Karpas-422 (cell line): ENCODE measurements around the gene XRCC5. TPM values are rescaled to one million over a fixed set of nuclear protein-coding genes. Genes with fewer than 3 reads are reported as not detected.

Source experiments
- DNase-seq: peaks from one replicate; pipeline ENCODE4 v3.0.0-alpha.2; 2015
- H2AFZ ChIP-seq: fragments of 200-600 bp; sonication (generic); 2 replicates; pipeline ENCODE4 v1.6.1; 2014; ENCODE audit warnings: antibody characterized with exemption, low read length, mixed read lengths
- H3K27ac ChIP-seq: fragments of 200-600 bp; sonication (generic); 2 replicates; pipeline ENCODE4 v1.5.1; 2014; ENCODE audit warnings: mild to moderate bottlenecking, low read length, moderate library complexity
- H3K27me3 ChIP-seq: fragments of 200-600 bp; sonication (generic); 2 replicates; pipeline ENCODE4 v1.6.1; 2014; ENCODE audit warnings: low read length, mixed read lengths
- H3K36me3 ChIP-seq: fragments of 200-600 bp; sonication (generic); 2 replicates; pipeline ENCODE4 v1.6.1; 2014; ENCODE audit warnings: low read length, mixed read lengths; ENCODE audit not compliant: insufficient read depth
- H3K4me1 ChIP-seq: fragments of 200-600 bp; sonication (generic); 2 replicates; pipeline ENCODE4 v1.6.1; 2014; ENCODE audit warnings: mild to moderate bottlenecking, low read length, mixed read lengths
- H3K4me2 ChIP-seq: fragments of 200-600 bp; sonication (generic); 2 replicates; pipeline ENCODE4 v1.6.1; 2014; ENCODE audit warnings: low read length, low read depth, mild to moderate bottlenecking; ENCODE audit not compliant: poor library complexity, severe bottlenecking
- H3K4me3 ChIP-seq: fragments of 200-600 bp; sonication (generic); 2 replicates; pipeline ENCODE4 v1.5.1; 2014; ENCODE audit warnings: mild to moderate bottlenecking, antibody characterized with exemption, low read length, mixed read lengths
- H3K79me2 ChIP-seq: fragments of 200-600 bp; sonication (generic); 2 replicates; pipeline ENCODE4 v1.6.1; 2014; ENCODE audit warnings: mild to moderate bottlenecking, low read length, mixed read lengths
- H3K9ac ChIP-seq: fragments of 200-600 bp; sonication (generic); 2 replicates; pipeline ENCODE4 v1.6.0; 2014; ENCODE audit warnings: low read length
- H3K9me2 ChIP-seq: fragments of 200-600 bp; sonication (generic), shearing (Covaris generic); replicated peaks from 2 replicates; pipeline ENCODE4 v1.6.0; 2014; ENCODE audit warnings: mild to moderate bottlenecking, low read length, moderate library complexity; ENCODE audit not compliant: insufficient read depth
- H3K9me3 ChIP-seq: fragments of 300-700, 200-600 bp; sonication (generic); 2 replicates; pipeline ENCODE4 v1.6.1; 2014; ENCODE audit warnings: low read length, mixed read lengths
- H4K20me1 ChIP-seq: fragments of 200-600 bp; sonication (generic); 2 replicates; pipeline ENCODE4 v1.6.1; 2014; ENCODE audit warnings: mild to moderate bottlenecking, antibody characterized with exemption, low read length, low read depth; ENCODE audit not compliant: insufficient read depth
- total RNA-seq: library from RNA; depleted of rRNA; stranded (reverse); fragments of >200 nt; shearing (Covaris generic); gene quantifications from 2 replicates; pipeline ENCODE4 v1.2.3, GENCODE V29; 2014; ENCODE audit warnings: low replicate concordance

XRCC5 gene
- total RNA-seq, 1 experiment from 2014 or later = 107 TPM

DNA sequence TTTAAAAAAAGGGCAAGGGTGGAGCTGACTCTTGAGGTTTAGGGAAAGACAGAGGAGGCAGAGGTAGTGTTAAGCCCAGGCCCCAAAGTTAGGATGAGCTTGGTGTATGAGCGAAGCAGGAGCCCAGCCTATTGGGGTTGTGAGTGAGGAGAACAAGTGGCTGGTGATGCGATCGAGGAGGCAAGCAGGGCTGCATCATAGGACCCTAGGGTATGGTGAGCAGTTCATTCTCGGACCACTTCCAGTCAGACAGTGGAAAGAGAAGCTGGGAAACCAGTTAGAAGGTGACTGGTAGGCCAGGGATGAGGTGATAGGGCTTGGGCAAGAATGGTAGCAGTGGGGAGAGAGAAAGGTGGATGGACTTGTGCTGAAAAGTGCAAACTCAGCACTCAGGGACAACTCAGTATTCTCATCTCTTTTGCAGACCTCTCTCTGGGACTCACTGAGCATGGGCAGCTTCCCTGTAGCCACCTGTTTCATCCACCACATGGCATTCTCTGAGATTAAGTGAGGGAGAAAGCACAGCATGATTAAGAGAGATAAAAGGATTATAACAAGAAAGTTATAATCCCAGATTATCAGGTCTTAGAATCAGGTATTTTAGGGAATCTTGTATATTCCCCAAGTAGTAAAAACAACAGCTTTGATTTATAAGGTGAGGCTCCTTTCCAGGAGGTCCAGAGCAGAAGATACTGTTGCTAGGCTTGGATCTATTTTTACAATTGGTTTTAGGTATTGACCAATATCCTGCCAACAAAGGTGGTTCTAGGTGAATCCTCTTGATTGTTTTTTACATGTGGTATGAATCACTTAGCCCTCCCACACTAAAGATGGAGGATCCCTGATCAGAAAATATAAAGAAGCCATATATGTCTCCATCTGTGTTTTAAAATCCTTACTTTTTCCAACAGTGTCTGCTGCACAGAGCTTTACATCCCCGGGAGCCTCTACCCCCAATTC lies 38.3 kb downstream of the XRCC5 start:
- Histone ChIP-seq H3K9ac (no peak overlapping the region), H3K4me2 (no peak overlapping the region), H3K4me1 (no peaks in the 10 kb centered on the region), H3K27me3 (no peaks in the 10 kb centered on the region), H3K4me3 (no peak overlapping the region), H3K9me2 (no peaks in the 10 kb centered on the region), H3K36me3 (peaks cover 85% of the 10 kb centered on the region), H4K20me1 (peaks cover 17% of the 10 kb centered on the region; the same call in 1 of the 2 replicates), H3K79me2 (peaks cover 91% of the 10 kb centered on the region), H3K27ac (no peak overlapping the region), H2AFZ (no peak overlapping the region), H3K9me3 (no peaks in the 10 kb centered on the region)
- no peak for DNase-seq

- no peaks in the 10 kb centered on the region for H3K27me3 ChIP-seq
- H3K4me3 ChIP-seq = no peak overlapping the region
- H3K4me2 ChIP-seq = no peak overlapping the region
- H3K27ac ChIP-seq = no peak overlapping the region
- H2AFZ ChIP-seq = no peak overlapping the region
- peaks cover 17% of the 10 kb centered on the region; the same call in 1 of the 2 replicates for H4K20me1 ChIP-seq
- H3K9ac ChIP-seq = no peak overlapping the region
- no peaks in the 10 kb centered on the region for H3K9me2 ChIP-seq
- DNase-seq = no peak
- H3K36me3 ChIP-seq = peaks cover 86% of the 10 kb centered on the region
- H3K4me1 ChIP-seq = no peaks in the 10 kb centered on the region
- H3K79me2 ChIP-seq = peaks cover 97% of the 10 kb centered on the region
- no peaks in the 10 kb centered on the region for H3K9me3 ChIP-seq
Measured at GRCh38 chr2:216148983-216149382, 39.8 kb downstream of the XRCC5 start.

DNA sequence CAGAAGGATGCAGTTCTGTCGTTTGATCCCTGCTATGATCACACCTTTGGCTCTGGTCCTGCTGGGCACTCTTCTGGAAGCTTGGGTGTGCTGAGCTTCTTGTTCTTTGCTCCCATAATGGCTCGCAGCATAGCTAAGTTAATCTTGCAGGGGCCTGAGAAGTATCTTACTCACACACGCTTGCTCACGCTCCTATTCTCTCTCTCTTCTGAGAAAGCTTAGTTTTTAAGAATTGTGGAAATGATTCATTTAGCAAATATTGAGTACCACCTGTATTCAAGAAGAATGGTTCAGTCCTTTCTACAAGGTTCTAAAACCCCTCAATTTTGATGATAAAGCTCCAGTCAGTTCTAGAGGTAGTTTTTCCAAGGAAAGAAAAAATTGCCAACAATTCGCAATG lies 40.6 kb downstream of the XRCC5 start:
- peaks cover 17% of the 10 kb centered on the region; the same call in 1 of the 2 replicates for H4K20me1 ChIP-seq
- no peak overlapping the region for H3K27ac ChIP-seq
- no peak overlapping the region for H2AFZ ChIP-seq
- no peaks in the 10 kb centered on the region for H3K4me1 ChIP-seq
- no peak overlapping the region for H3K9ac ChIP-seq
- H3K9me2 ChIP-seq = no peaks in the 10 kb centered on the region
- no peak for DNase-seq
- no peaks in the 10 kb centered on the region for H3K27me3 ChIP-seq
- H3K4me2 ChIP-seq = no peak overlapping the region
- no peaks in the 10 kb centered on the region for H3K9me3 ChIP-seq
- no peak overlapping the region for H3K4me3 ChIP-seq
- H3K79me2 ChIP-seq = peaks cover 97% of the 10 kb centered on the region
- H3K36me3 ChIP-seq = peaks cover 86% of the 10 kb centered on the region

DNA sequence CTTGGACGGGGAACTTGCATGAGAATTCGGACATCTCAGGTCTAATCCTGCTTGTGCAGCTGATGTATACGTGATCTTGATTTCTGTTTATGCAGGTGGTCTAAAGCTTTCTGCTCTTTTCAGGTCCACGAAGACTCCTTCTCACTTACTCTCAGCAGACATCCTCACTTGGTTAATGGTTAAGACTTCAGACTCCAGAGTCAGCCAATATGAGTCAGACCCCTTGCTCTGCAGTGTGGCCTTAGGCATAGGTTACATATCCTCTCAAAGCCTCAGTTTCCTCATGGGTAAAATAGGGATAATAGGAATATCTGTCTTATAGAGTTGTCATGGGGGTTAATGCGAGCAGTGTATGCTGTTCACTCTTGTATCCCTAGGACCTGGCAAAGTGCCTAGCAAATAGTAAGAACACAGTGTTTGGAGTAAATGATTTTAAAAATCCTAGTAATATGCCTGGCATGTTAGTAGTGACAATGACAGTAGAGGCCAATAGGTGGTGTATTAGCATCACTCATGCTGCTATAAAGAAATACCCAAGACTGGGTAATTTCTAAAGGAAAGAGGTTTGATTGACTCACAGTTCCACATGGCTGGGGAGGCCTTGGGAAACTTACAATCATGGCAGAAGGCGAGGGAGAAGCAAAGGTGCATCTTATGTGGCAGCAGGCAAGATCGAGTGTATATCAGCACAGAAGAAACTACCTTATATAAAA lies 42.3 kb downstream of the XRCC5 start:
- peaks cover 94% of the 10 kb centered on the region for H3K79me2 ChIP-seq
- peaks cover 17% of the 10 kb centered on the region; the same call in 1 of the 2 replicates for H4K20me1 ChIP-seq
- H2AFZ ChIP-seq = no peak overlapping the region
- no peaks in the 10 kb centered on the region for H3K9me2 ChIP-seq
- H3K4me3 ChIP-seq = no peak overlapping the region
- no peaks in the 10 kb centered on the region for H3K27me3 ChIP-seq
- H3K4me1 ChIP-seq = no peaks in the 10 kb centered on the region
- H3K4me2 ChIP-seq = no peak overlapping the region
- DNase-seq = no peak
- no peaks in the 10 kb centered on the region for H3K9me3 ChIP-seq
- no peak overlapping the region for H3K9ac ChIP-seq
- H3K27ac ChIP-seq = no peak overlapping the region
- peaks cover 83% of the 10 kb centered on the region for H3K36me3 ChIP-seq

- Histone ChIP-seq H3K9me2 (no peaks in the 10 kb centered on the region), H3K4me2 (no peak overlapping the region), H3K79me2 (peaks cover 82% of the 10 kb centered on the region), H3K27ac (no peak overlapping the region), H3K4me3 (no peak overlapping the region), H3K9me3 (no peaks in the 10 kb centered on the region), H3K27me3 (no peaks in the 10 kb centered on the region), H3K36me3 (peaks cover 72% of the 10 kb centered on the region), H3K9ac (no peak overlapping the region), H2AFZ (no peak overlapping the region), H4K20me1 (peaks cover 6% of the 10 kb centered on the region; the same call in 1 of the 2 replicates), H3K4me1 (no peaks in the 10 kb centered on the region)
- DNase-seq = no peak
Measured at GRCh38 chr2:216155954-216156353, 46.8 kb downstream of the XRCC5 start.

DNA sequence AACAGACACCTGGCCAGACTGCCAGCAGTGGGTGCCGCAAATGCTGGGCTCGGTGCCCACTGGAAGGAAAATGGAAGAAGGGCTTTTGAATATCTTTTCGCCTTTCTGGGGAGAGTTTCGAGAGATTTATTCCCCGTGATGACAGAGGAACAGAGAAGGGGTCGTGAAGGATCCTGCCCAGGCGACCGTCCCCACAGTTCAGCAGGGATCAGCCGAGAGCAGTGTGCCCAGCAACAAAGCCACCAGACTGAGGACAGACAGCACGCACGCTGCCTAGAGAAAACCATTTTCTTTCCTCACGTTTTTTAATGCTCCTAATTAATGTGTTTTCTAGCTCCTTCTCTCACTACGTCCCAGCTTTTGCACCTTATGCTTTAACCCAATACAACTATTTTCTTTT lies 47.7 kb downstream of the XRCC5 start:
- DNase-seq = no peak
- Histone ChIP-seq H3K27me3 (no peaks in the 10 kb centered on the region), H4K20me1 (0 out of 2 replicates have a peak, but pooled peaks cover 6% of the 10 kb centered on the region), H3K4me1 (no peaks in the 10 kb centered on the region), H3K79me2 (peaks cover 74% of the 10 kb centered on the region), H3K36me3 (peaks cover 73% of the 10 kb centered on the region), H3K27ac (no peak overlapping the region), H3K4me2 (no peak overlapping the region), H3K9ac (no peak overlapping the region), H3K4me3 (no peak overlapping the region), H3K9me3 (no peaks in the 10 kb centered on the region), H2AFZ (no peak overlapping the region), H3K9me2 (no peaks in the 10 kb centered on the region)

DNA sequence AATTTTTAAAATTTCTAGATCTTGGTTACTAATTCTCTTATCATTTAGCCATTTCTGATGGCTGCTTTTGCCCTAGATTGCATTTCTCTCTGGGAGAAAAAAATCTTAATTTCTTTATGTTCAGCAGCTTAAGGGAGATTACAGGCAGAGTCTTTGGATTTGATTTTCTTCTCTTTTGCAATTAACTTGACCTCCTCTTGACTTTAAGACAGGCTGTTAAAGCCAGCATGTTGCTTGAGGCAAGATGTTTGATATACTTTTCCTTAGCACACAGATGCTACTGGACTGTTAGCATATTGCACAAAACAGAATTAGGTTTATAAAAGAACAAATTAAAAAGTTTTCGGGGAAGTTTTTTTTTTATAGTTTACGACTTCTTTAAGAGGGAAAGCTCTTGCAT lies 50.0 kb downstream of the XRCC5 start:
- Histone ChIP-seq H3K27ac (no peak overlapping the region), H4K20me1 (0 out of 2 replicates have a peak, but pooled peaks cover 8% of the 10 kb centered on the region), H2AFZ (no peak overlapping the region), H3K4me1 (no peaks in the 10 kb centered on the region), H3K79me2 (peaks cover 64% of the 10 kb centered on the region), H3K36me3 (peaks cover 78% of the 10 kb centered on the region), H3K27me3 (no peaks in the 10 kb centered on the region), H3K4me2 (no peak overlapping the region), H3K4me3 (no peak overlapping the region), H3K9ac (no peak overlapping the region), H3K9me3 (no peaks in the 10 kb centered on the region), H3K9me2 (no peaks in the 10 kb centered on the region)
- no peak for DNase-seq

- peaks cover 78% of the 10 kb centered on the region for H3K36me3 ChIP-seq
- H3K4me1 ChIP-seq = no peaks in the 10 kb centered on the region
- no peaks in the 10 kb centered on the region for H3K9me3 ChIP-seq
- no peak overlapping the region for H3K9ac ChIP-seq
- H3K4me3 ChIP-seq = no peak overlapping the region
- no peak overlapping the region for H3K27ac ChIP-seq
- 0 out of 2 replicates have a peak, but pooled peaks cover 8% of the 10 kb centered on the region for H4K20me1 ChIP-seq
- H3K9me2 ChIP-seq = no peaks in the 10 kb centered on the region
- H2AFZ ChIP-seq = no peak overlapping the region
- H3K4me2 ChIP-seq = no peak overlapping the region
- H3K27me3 ChIP-seq = no peaks in the 10 kb centered on the region
- no peak for DNase-seq
- H3K79me2 ChIP-seq = peaks cover 64% of the 10 kb centered on the region
Measured at GRCh38 chr2:216159646-216160045, 50.5 kb downstream of the XRCC5 start.
